DMS 273 (cell line): ENCODE measurements around the gene ANO3.

Experiments
- DNase-seq: peaks from one replicate; lab custom pipeline; 2025; ENCODE audit not compliant: unreplicated experiment; lab: John Stamatoyannopoulos, UW

ANO3 gene

GRCh38 chr11:26483108-26483507 is 151.2 kb downstream of the ANO3 start:
- DNase-seq: no peak

- no peak for DNase-seq
These were observed 158.6 kb downstream of the ANO3 start for GRCh38 chr11:26490546-26490945.

GRCh38 chr11:26493616-26494015 is 161.7 kb downstream of the ANO3 start:
- DNase-seq: peak; percentile 2

- no peak for DNase-seq
These were observed 175.3 kb downstream of the ANO3 start for GRCh38 chr11:26507229-26507628.

GRCh38 chr11:26510164-26510563 is 178.2 kb downstream of the ANO3 start:
- no peak for DNase-seq

- DNase-seq: no peak
These were observed 178.8 kb downstream of the ANO3 start for GRCh38 chr11:26510756-26511155.

GRCh38 chr11:26512196-26512595 is 180.3 kb downstream of the ANO3 start:
- DNase-seq: no peak

- no peak for DNase-seq
These were observed 187.5 kb downstream of the ANO3 start for GRCh38 chr11:26519469-26519868.

- peak; percentile 18 for DNase-seq
These were observed 191.1 kb downstream of the ANO3 start for GRCh38 chr11:26522912-26523610.

- DNase-seq: no peak
These were observed 195.8 kb downstream of the ANO3 start for GRCh38 chr11:26527685-26528084.

- DNase-seq: no peak
These were observed 205.4 kb downstream of the ANO3 start for GRCh38 chr11:26537341-26537740.

GRCh38 chr11:26539517-26539916 is 207.6 kb downstream of the ANO3 start:
- DNase-seq: no peak

GRCh38 chr11:26541870-26542269 is 209.9 kb downstream of the ANO3 start:
- DNase-seq: no peak

- DNase-seq: no peak
These were observed 217.2 kb downstream of the ANO3 start for GRCh38 chr11:26549176-26549575.

GRCh38 chr11:26550022-26550421 is 218.1 kb downstream of the ANO3 start:
- no peak for DNase-seq

- peak; percentile 27 for DNase-seq
These were observed 219.4 kb downstream of the ANO3 start for GRCh38 chr11:26551186-26551801.

GRCh38 chr11:26553182-26553581 is 221.3 kb downstream of the ANO3 start:
- DNase-seq: no peak

- DNase-seq: no peak
These were observed 222.5 kb downstream of the ANO3 start for GRCh38 chr11:26554455-26554854.

- DNase-seq: no peak
These were observed 224.7 kb downstream of the ANO3 start for GRCh38 chr11:26556582-26556981.

GRCh38 chr11:26557666-26558065 is 225.7 kb downstream of the ANO3 start:
- DNase-seq: no peak

GRCh38 chr11:26558190-26558589 is 226.3 kb downstream of the ANO3 start:
- DNase-seq: no peak

GRCh38 chr11:26569646-26570045 is 237.7 kb downstream of the ANO3 start:
- DNase-seq: no peak
